Measurements from ENCODE around the gene FRMD4A.
"Not testable (repeated sequence)": the region's sequence is repeated elsewhere in the genome, so short reads cannot be mapped to it uniquely, and the experiment has no call there.

FRMD4A gene

DNA sequence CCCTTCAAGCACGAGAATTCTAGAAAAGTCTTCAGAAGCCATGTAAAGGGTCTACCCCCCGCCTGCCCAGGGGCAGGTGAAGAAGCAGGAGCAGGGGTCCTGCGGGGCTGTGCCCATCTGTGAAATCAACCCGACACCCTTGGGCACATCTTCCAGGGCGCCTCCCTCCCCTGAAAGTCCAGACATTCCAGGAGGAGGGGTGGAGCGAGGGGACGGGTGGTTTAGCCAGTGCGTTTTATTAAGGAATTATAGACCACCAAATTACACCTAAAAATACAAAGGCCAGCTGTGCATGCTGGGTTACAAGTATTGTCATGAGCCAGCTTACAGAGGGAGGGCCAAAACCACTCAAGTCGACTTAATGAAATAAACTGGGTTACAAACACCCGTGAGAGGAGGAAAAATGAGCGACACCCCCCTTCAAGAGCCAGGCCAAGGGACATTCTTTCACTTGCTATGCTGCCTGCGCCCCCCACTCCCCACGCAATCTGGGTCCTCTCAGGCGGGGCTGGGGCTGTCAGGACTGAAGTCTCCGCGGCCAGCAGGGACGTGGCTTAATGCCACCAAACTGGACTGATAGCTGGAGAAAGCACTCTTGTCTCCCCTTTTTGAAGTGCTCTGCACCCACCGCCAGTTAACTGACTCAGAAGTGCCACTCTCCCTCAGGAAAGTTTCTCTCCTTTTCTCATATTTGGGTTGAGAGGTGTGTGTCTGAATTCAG is 360.3 kb downstream of the FRMD4A start:
- no peak for DNase-seq

DNA sequence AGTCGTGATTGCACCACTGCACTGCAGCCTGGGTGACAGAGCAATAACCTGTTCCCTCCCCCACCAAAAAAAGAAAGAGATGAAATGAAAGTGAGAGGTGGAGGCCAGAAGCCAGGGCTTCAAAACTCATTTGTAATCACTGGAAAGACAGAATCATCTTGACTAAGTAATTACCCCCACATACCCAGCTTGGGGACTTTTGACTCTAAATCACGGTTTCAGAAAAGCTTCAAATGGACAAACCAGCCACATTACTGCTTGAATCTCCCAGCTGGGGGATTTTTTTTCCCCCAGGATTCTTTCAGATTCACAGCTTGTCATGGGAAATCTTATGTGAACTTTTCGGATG is 361.0 kb downstream of the FRMD4A start:
- DNase-seq, result no peak

DNA sequence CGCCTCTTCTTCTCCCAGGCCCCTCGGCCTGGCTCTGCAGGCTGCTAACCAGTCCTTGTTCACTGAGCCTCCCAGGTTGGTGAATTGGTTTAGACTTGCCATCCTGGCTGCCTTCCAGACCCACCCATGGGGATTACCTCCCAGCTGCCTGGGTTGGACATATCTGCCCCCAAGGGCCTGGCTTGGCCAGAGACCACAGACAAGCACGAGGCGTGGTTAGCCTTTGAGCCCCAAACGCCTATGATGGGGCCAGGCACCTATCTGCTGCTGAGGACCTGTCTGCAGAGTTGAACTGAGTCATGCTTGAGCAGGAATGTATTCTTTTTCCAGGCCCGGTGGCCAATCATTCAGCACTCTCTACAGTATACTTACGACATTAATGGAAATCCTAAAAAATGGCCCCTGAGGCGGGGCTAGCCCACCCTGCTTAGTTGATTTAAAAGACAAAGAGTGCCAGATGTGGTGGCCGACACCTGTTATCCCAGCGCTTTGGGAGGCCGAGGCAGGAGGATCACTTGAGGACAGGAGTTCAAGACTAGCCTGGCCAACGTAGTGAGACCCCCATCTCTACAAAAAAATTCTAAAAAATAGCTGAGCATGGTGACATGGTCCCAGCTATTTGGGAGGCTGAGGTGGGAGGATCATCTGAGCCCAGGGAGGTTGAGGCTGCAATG is 361.5 kb downstream of the FRMD4A start:
- DNase-seq, result no peak

DNA sequence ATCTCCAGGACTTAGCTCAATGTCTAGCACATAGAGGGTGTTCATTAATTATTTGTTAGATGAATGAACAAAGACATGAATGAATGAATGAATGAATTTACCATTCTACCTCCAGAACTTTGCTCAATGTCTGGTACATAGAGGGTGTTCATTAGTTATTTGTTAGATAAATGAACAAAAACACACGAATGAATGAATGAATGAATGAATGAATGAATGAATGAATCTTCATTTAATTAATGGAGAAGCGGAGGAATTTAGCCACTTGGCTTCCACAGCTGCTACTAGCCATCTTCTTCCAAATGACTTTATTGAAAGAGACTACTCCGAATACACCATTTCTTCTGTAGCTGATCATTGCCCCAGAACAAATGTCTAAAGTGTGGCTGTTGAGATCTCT is 368.9 kb downstream of the FRMD4A start:
- no peak for DNase-seq

DNA sequence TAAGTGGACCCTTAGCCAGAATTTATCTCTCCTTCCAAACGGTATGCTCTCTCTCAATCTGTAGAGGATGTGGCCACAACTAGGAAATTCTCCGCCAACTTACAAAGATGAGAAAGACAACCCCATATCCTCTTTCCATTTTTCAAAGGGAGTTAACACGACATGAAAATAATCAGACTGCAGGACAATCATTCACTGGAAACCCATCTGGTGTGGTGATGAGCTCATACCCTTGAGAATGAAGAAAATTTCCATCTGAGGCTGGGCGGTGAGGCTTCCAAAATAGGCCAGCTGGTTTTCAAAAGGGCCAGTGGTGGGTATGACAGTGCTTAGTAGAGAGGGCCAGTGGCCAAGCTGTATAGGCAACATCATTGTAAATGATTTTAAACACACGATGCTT is 369.6 kb downstream of the FRMD4A start:
- no peak for DNase-seq

DNA sequence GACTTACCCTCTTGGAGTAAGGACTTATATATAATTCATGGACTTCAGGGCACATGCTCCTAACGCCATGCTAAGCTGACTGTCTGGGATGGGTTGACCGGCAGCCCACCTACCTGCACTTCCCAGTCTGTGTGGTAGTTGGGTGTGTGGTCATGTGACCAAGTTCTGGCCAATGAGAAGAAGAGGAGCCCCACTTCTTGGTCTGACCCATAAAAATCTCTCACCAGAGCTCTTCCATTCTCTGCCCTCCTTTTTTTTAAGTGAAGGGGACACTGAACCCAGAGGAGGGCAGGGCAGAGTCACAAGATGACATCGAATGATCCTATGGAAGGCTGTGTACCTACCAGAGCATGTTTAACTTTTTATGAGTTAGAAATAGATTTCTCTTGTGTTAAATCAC is 370.1 kb downstream of the FRMD4A start:
- DNase-seq, result no peak

DNA sequence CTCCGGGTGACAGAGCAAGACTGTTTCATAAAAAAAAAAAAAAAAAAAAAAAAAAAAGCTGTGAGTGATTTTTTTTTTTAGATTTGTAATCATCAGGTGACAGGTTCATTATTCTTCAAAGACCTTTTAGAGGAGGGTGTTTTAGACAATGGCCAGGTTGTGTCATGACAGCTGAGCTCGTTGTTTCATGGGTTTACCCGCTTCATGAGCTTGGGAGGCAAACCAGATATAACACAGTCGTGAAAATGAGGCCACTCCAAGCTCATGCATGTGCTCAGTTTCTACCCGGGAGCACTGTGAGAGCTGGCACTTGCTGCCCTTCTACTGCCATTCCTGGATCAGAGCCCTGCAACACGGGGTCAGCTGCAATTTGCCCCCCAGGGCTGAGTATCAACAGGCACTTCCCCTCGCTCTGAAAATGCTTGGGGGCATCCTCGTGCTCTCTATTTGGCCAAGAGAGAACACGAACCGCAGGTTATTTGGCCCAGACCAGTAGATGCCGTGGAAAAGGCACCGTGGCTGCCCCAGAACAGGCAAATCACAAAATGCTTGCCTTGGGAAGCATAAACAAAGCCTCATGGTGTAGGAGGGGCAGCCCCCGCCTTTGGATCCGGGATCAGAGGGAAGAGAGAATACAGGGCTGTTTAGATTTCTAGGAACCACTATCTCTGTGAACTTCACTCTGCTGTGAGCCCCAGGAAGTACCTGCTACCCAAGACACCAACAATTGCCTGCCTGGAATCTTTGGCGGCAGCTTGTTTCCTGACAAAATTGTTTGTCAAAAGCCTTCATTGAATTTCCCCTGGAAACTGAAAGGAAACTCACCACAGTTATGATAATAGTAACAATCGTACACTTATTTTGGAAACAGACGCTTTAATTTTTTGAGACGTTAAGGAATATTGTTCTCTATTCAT is 371.0 kb downstream of the FRMD4A start:
- no peak for DNase-seq

DNA sequence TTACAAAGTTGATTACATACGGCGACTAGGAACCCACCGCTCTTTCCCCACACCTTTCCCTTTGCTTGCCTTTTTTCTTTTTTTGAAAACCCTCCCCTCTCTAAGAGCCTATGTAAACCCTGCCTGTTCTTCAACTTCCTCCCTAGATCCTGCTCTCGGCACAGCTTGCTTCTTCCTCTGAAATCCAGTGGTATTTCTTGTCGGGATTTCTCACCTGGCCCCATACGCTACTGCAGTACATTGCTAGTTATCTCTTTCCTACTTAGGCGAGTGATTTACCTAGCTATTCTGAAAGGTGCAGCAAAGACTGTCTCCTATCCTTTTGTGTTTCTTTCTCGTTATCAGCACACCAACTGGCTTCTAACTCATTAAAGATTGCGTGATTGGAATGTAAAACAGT is 372.9 kb downstream of the FRMD4A start:
- no peak for DNase-seq

DNA sequence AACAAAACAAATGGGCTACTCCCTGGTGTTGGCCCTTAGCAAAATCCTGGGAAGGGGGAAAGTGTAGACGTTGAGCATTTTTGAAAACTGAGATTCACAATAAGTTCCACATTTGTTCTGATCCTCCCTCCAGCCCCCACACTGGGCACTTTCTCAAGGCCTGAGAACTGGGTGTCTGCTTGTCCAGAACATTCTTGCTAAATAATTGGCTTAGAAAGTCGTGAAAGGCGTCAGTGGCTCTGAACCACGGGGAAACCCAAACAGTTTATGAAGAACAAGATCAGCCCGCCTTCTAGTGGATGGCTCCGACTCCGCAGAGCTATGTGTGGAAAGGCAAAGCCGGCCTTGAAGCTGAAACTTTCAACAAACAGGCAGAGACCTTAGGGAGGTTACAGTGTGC is 373.9 kb downstream of the FRMD4A start:
- no peak for DNase-seq

DNA sequence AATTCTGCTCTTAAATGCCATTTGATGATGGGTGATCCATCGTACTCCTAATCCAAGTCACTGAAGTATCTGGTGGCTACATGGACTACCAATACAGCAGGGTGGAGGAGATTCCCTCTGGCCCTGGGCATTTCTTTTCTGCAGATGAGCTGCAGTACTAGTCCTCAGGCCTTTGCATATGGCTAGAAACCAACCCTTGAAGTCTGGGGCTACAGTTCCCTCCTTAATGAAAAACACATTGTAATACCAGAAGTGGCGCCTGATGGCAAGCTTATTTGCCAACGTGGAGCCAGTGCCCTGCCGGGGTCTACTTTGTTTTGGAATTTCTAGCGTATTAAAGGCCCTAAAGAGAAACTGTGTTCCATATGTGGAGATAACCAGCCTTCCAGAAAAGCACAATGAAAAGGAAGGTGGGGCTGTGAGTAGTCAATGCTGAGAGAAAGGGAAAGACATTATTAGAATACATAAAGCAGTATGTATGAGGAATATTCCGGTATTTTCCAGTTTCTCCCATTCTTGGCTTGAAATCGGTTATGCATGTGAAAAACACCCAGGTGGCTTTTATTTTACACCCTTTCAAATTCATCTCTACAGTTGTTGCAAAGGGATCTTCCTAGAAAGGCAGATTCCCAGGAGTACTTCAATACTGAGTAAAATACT is 375.2 kb downstream of the FRMD4A start:
- no peak for DNase-seq

DNA sequence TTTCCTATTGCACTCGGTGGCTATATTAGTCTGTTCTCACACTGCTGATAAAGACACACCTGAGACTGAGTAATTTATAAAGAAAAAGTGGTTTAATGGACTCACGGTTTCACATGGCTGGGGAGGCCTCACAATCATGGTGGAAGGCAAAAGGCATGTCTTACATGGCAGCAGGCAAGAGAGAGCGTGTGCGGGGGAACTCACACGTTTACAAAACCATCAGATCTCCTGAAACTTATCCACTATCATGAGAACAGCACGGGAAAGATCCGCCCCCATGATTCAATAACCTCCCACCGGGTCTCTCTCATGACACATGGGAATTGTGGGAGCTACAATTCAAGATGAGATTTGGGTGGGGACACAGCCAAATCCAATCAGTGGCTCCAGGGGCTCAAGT is 376.5 kb downstream of the FRMD4A start:
- DNase-seq, result not testable (repeated sequence)

DNA sequence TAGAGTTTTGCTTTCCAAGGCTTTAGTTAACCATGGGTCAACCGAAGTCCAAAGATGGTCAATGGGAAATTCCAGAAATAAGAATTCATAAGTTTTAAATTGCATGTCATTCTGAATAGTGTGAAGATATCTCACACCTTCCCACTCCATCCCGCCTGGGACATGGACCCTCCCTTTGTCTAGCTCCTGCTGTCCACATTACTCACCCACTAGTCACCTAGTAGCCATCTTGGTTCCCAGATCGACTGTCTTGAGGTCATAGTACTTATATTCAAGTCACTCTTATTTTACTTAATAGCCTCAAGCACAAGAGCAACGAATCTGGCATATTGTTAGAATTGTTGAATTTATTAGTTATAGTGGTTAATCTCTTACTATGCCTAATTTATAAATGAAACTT is 377.4 kb downstream of the FRMD4A start:
- DNase-seq, result no peak

DNA sequence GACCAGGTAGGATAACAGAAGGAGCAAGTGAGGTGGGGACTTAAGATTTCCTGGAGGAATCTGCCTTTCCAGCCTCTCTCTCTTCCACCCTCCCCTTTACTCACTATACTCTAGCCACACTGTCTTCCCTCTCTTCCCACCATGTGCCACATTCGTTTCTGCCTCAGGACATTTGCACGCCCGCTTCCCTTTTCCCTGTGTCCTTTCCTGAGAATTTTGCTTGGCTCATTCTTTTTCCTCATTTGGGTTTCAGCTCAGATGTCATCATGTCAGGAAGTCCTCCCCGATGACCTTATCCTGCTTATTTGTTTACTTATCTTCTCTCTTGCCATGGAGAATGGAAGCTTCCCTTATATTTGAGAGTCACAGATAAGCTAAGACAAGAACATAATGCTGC is 380.2 kb downstream of the FRMD4A start:
- DNase-seq, result no peak

DNA sequence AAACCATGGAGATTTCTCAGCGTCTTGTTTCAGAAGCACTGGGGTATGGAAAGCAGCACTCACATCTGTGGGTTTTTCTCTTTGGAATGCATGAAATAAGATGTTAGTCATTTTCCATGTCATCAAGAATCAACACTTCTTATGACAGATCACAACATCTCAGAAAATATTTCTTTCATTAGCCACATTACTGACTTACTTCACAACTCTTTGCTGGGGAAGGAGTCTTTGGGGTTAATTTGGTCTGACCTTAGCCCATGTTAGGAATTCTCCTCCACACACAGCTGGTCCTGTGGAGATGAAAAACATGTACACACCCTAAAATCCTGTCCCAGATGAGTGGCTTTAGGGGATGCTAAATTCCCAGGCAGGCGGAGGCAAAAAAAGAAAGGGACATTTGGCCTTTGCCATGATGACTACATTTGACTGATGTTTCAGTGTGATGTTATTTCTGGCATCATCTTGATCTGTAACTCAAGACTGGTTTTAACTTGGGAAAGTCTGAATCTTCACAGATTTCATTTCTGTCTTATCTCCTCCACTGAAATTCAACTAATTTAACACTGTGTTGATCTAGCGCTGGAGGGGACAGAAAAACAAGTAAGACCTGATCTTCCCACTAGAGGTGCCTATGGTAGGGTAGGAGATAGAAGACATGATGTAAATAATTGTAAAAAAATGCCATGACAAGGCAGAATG is 380.7 kb downstream of the FRMD4A start:
- no peak for DNase-seq

DNA sequence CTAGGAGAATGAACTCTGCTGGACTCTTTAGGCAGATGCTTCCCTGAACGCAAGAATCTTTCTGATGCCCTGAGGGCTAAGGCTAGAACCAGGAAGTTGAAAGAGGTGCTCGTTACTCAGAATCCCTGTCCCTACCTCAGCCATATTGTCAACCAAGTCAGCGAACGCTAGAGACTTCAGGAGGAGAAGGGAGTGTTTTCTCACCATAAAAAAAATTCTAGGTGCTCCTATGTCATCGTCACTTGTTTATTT is 384.6 kb downstream of the FRMD4A start:
- no peak for DNase-seq

DNA sequence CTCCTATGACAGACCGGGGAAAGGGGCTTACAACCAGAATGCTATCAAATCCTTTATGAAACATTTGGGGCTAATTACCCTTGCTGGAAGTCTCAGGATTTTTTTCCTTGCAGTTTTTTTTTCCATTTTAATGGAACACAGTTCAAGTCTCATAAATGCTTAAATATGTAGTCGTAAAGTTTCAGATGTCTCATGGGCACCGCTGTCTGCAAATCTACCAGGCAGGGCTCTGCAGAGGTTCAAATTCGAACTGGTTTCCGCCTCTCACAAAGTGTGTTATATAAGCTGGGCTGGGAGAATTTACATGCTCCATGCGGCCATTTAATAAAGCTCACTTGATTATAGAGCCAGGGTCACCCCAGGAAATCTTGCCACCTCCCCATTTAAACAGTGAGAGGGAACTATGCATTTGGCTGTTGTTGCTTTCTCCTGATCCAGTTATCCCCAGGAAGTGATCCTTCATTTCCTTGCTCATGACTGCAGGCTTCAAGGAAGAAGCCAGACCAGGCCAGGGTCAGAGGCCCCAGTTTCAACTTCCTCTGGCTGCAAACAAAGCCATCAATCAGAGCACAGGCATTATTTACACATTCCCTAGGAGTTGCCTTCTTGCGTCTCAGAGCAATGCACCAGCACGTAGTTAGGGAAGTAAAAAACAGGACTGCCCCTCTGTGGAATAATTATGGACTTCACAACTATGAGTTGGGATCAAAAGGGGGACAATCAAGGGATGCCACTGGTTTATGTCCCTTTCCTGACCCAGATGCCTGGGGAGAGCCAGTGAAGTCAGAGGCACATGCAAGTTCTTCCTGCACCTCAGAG is 385.1 kb downstream of the FRMD4A start:
- no peak for DNase-seq

DNA sequence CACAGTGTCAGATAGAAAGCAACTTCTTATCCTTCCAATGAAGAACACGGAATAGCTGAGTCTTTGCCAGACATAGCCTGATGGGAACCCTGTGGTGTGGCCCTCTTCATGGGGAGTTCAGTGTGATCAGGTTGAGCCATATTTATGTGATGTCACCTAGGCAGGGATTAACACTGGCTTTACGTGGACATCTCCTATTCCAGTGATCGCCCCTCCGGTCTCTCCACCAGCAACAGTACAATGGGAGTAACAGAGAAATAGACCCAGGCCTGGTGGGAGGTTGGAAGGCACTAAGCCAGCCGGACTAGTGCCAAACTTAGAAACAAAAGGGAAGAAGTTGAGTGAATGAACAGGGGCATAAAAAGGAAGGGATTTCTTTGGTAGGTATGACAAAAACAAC is 385.9 kb downstream of the FRMD4A start:
- no peak for DNase-seq

DNA sequence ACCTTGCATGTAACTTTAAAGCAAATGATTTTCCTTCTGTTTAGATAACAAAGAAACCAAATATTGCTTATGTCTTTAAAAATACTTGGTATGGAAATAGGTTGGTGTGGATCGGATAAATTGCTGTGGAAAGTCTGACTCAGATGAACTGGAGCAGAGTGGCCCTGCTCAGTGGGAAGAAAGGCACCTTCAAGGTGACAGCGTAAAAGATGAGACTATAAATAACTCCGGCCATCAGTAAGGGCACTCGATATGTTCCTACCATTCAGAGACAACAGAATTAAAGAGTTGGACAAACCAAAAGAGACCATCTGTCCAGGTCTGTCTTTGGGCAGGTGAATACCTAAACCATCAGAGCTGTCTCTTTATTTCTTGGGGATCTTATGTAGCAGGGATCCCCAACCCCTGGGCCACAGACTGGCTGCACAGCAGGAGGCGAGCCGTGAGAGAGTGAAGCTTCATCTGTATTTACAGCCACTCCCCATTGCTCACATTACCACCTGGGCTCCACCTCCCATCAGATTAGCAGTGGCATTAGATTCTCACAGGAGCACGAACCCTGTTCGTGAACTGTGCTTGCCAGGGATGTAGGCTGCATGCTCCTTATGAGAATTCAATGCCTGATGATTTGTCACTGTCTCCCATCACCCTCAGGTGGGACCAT is 386.9 kb downstream of the FRMD4A start:
- DNase-seq, result no peak

DNA sequence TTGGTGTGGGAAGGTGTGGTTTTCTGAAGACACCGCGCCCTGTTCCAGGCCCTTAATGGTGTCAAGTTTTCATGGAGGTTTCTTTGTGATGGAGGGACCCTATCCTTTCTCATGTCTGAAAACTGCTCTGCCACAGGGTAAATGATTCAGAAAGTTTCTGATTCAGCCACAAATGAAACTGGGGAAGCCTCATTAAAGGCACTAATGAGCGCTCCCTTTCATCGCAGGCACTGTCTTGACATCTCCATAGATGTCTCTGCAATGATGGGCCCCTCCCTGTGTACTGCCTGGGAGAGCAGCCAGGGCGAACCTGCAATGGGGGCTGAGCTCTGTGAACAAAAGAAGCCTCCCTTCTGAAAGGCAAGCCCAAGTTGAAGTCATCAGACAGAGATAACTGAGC is 388.7 kb downstream of the FRMD4A start:
- DNase-seq, result no peak

DNA sequence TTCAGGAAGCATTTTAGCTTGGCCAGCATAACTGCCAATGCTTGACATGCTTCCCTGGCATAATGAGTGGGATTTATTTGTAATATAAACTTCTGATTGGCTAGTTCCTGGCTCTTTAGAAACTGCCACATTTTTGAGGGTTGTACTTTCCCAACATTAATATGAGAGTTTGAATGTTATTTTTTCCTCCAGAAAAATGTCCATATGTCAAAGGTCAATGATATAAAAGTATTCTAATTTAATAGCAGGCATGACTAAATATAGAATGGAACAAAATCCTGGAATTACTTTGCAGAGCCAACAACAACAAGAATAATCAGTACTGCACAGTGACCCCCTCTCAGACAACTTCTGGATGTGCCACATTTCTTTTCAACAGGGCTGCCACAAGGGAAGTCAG is 391.3 kb downstream of the FRMD4A start:
- no peak for DNase-seq

DNA sequence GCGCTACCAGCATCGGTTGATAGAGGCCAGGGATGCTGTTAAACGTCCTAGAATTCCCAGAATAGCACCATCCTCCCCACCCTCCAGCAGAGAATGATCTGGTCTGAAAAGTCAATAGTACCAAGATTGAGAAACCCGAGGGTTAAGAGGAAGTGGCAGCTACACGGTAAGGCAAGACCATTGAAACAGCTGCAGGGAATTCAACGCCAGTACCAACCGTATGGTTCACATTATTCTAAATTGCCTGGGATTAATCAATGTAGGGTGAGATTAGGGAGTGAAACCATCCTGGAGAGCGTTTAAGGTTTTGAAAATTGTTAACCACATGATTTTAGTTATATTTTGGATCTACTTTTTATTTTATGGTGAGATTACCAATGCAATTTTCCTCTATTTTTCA is 391.8 kb downstream of the FRMD4A start:
- no peak for DNase-seq

DNA sequence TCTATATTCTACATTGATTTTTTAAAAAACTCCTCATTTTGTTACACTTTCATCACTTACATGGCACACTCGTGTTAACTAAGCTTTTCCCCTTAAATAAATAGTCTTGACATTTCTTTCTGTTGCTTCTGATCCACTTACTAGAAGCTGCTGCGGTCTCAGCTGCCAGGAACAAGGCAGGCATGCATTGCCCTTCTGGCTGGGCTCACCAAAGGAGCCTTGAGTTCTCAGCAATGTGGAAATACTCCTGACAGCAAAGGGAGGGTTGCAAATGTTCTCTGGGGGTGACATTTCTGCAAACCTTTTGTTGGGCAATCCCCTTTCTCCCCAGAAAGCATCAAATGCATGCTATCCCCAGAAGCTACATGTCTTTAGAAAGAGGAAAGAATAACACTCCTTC is 393.9 kb downstream of the FRMD4A start:
- DNase-seq, result no peak

All from activated gamma-delta T cell treated with Interleukin-2 at 50 U/mL for 16 hours (primary cell).